BLaER1 treated with 17β-estradiol and CSF1 and Interleukin-3, amounts not matched to agents 10 nM and 100 nM (cell line): ENCODE results near the gene MRPL21.

ENCODE experiments used
- H3K27ac ChIP-seq, 11 experiments: shearing (Covaris generic); formaldehyde crosslinking; 2 replicates each; pipeline ENCODE4 v1.8.1; 2022
- H3K27me3 ChIP-seq, 11 experiments: shearing (Covaris generic); formaldehyde crosslinking; 2 replicates each; pipeline ENCODE4 v1.8.1; 2022
- H3K36me3 ChIP-seq, 11 experiments: shearing (Covaris generic); formaldehyde crosslinking; 2 replicates each; pipeline ENCODE4 v1.8.1; 2022
- H3K4me1 ChIP-seq, 10 experiments: shearing (Covaris generic); formaldehyde crosslinking; 2 replicates each; pipeline ENCODE4 v1.8.1; 2022
- H3K4me2 ChIP-seq, 11 experiments: shearing (Covaris generic); formaldehyde crosslinking; 2 replicates each; pipeline ENCODE4 v1.8.1; 2022
- H3K4me3 ChIP-seq, 10 experiments: shearing (Covaris generic); formaldehyde crosslinking; 2 replicates each; pipeline ENCODE4 v1.8.1; 2022
- H3K9ac ChIP-seq, 11 experiments: shearing (Covaris generic); formaldehyde crosslinking; 2 replicates each; pipeline ENCODE4 v1.8.1; 2022
- H3K9me3 ChIP-seq, 11 experiments: shearing (Covaris generic); formaldehyde crosslinking; replicated peaks in 1 of 11; 2 replicates each; pipeline ENCODE4 v1.8.1; 2022
- H4K20me1 ChIP-seq, 11 experiments: shearing (Covaris generic); formaldehyde crosslinking; 2 replicates each; pipeline ENCODE4 v1.8.1; 2022
- Cebpa-rat ChIP-seq, 11 experiments: shearing (Covaris generic); IDR thresholded peaks; 2 replicates each; pipeline ENCODE4 v1.8.1; 2022

The MRPL21 gene

DNA sequence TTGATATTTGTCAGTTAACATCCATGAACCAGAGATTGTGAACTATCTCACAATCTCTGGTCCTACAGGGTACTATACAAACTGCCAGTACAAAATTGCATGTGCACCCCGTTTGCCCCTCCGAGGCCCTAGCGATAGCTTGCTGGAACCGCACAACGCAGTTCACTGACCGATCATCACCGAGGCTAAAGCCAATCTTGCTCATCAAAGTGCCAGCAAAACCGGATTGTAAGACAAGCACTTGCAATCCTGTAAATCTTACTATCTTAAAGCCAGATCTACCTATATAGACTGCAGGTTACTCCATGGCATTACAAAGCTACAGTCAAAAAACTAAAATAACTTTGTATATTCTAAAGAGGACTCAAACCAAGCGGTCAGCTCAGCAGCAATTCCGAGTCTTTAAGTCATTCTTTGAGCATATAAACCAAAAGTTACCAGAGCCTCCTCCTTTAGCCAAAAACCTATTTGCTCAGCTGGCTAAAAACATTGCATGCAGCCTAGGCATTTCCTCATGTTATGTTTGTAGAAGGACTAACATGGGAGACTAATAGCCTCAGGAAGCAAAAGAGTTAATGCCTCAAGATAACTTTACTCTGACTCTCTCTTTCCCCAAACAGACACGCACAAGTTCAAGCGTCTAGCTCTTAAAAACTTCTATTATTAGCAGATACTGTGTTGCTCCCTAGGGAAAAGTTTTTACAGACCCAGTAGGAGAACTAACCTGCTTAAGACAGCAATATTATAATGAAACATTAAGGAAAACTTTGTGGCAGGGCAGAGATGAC, 31.2 kb downstream of the MRPL21 start:
- Histone ChIP-seq H3K4me1 (peaks cover 33 to 85% (median 66%) of the 10 kb centered on the region in 10 experiments), H4K20me1 (peaks cover 0 to 13% (median 0%) of the 10 kb centered on the region in 11 experiments; a peak in 1 of 22 replicates), H3K4me3 (no peak overlapping the region), H3K9ac (peak overlapping the region in 2 of 11 experiments; percentile 21 to 29; a peak in 2 of 22 replicates), H3K36me3 (peaks cover 0 to 5% (median 0%) of the 10 kb centered on the region in 11 experiments; a peak in 1 of 22 replicates), H3K27ac (no peak overlapping the region), H3K27me3 (peaks cover 0 to 34% (median 22%) of the 10 kb centered on the region in 11 experiments; a peak in 15 of 22 replicates), H3K4me2 (peak overlapping the region in 10 of 11 experiments; percentile 1 to 88 (median 60); a peak in 18 of 22 replicates), H3K9me3 (peaks cover under 1 to 20% (median 12%) of the 10 kb centered on the region in 11 experiments; a peak in 18 of 22 replicates)
- no peak for TF ChIP-seq Cebpa-rat (IDR thresholded peaks at IDR 0.05)

DNA sequence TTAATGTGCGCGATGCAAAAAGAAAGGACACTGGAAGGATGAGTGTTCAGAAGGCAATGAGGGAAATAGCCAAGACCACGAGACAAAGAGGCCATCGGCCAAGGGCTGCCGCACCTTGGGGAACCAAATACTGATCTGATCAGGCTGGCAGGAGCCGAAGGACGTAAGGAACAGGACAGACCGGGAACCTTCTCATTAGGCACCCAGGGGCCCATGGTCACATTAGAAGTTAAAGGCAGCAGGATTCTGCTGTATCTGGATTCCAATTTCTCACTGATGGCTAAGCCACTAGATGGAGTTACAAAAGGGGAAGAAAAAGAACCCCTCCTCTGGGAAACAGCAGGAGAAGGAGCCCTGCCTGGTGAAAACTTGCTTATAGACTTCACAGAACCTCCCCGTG, 33.2 kb downstream of the MRPL21 start:
- no peak for TF ChIP-seq Cebpa-rat (IDR thresholded peaks at IDR 0.05)

DNA sequence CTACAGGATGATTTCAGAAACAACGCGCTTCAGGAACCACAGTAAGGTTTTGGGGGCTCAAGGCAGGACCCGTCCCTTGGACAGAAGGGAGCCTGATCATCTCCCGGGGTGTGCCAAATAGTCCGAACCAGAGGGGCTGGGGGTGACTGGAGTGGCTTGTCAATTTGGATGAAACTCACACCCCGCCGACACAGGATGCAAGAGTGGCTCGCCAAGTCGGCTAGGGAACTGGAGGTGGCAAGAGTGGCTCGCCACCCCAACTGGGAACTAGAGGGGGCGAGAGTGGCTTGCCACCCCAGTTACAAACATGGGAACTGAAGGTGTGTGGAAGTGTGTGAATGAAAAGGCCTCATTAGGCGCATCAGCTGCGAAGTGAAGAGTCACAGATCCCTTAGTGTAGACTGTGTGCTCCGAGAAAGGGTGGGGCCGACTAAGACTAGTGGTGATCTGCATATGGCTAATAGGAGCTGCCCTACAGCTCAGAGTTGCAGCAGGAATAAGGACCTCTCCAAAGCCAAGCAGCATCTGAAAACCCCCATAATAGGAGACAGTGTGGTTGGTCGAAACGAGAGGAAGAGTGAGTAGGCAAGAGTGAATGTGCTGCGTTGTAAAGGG, 35.3 kb downstream of the MRPL21 start:
- Histone ChIP-seq H3K27me3 (peaks cover 0 to 34% (median 22%) of the 10 kb centered on the region in 11 experiments; a peak in 15 of 22 replicates), H3K27ac (no peak overlapping the region), H3K36me3 (peaks cover 0 to 7% (median 5%) of the 10 kb centered on the region in 11 experiments; a peak in 4 of 22 replicates), H3K9me3 (peaks cover 11 to 16% (median 12%) of the 10 kb centered on the region in 11 experiments), H3K4me3 (no peak overlapping the region), H3K9ac (no peak overlapping the region), H4K20me1 (peaks cover 0 to 13% (median 0%) of the 10 kb centered on the region in 11 experiments; a peak in 2 of 22 replicates), H3K4me2 (peak overlapping the region in 3 of 11 experiments; percentile 83 to 90 (median 90); a peak in 3 of 22 replicates), H3K4me1 (peaks cover 25 to 60% (median 47%) of the 10 kb centered on the region in 10 experiments)
- TF ChIP-seq Cebpa-rat (IDR thresholded peaks at IDR 0.05), result no peak

More for the DNA sequence above, 33.2 kb downstream of the MRPL21 start:
- Histone ChIP-seq H3K4me2 (peak overlapping the region; percentile 71 to 91 (median 84)), H3K4me1 (peaks cover 29 to 81% (median 64%) of the 10 kb centered on the region in 10 experiments), H3K27me3 (peaks cover 0 to 34% (median 22%) of the 10 kb centered on the region in 11 experiments; a peak in 15 of 22 replicates), H3K27ac (no peak overlapping the region), H3K9me3 (peaks cover 0 to 1% (median 0%) of the 10 kb centered on the region in 11 experiments; a peak in 2 of 22 replicates), H3K9ac (peak overlapping the region in 8 of 11 experiments; percentile 11 to 51 (median 32); a peak in 5 of 22 replicates), H4K20me1 (peaks cover 0 to 13% (median 0%) of the 10 kb centered on the region in 11 experiments; a peak in 2 of 22 replicates), H3K4me3 (peak overlapping the region in 9 of 10 experiments; percentile 28 to 66 (median 47); a peak in 13 of 20 replicates), H3K36me3 (no peaks in the 10 kb centered on the region)

DNA sequence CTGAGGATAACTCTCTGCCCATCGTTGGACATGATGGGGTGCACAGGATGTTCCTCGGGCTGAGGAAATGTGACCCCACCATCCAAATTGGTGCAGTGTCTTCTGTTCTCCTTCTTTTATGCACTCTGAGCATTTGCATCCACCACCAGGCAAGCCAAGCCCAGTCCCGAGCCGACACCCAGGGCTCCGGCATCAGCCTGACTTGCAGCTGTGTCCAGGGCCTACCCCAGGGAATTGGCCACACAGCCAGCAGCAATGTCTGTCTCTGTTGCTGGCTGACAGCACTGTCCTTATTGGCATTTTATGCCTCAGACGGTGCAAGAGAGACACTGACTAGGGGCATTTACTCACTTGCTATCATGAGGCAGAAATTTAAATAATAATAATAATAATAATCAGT, 36.6 kb downstream of the MRPL21 start:
- H3K9me3 ChIP-seq, result peaks cover 17 to 28% (median 24%) of the 10 kb centered on the region in 11 experiments
- peaks cover 18 to 48% (median 34%) of the 10 kb centered on the region in 10 experiments for H3K4me1 ChIP-seq
- TF ChIP-seq Cebpa-rat (IDR thresholded peaks at IDR 0.05), result no peak
- H3K27me3 ChIP-seq, result peaks cover 0 to 34% (median 22%) of the 10 kb centered on the region in 11 experiments; a peak in 15 of 22 replicates
- peaks cover 0 to 13% (median 0%) of the 10 kb centered on the region in 11 experiments; a peak in 2 of 22 replicates for H4K20me1 ChIP-seq
- H3K36me3 ChIP-seq, result peaks cover 0 to 7% (median 5%) of the 10 kb centered on the region in 11 experiments; a peak in 4 of 22 replicates
- no peak overlapping the region for H3K27ac ChIP-seq
- peak overlapping the region in 8 of 11 experiments; percentile 39 to 73 (median 53); a peak in 14 of 22 replicates for H3K4me2 ChIP-seq
- no peak overlapping the region for H3K4me3 ChIP-seq
- H3K9ac ChIP-seq, result no peak overlapping the region

DNA sequence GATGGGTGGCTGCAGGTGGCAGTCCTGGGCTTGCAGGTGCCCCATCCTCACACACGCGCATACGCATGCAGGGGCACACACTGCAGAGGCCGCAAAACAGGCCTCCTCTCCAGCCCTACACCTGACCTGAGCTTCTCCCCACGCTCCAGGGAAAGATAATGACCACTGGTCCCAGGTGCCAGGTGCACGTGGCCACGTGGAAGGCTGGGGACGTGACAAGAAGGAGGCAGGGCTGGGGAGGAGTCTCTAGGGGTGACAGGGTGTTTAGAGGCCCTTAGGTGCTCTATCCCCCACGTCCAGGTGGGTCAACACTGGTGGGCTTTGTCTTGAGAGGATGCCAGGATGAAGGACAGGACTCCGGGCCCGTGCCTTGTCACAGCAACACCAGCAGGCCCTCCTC, 38.4 kb downstream of the MRPL21 start:
- peaks cover 11 to 32% (median 22%) of the 10 kb centered on the region in 10 experiments for H3K4me1 ChIP-seq
- no peak overlapping the region for H3K4me3 ChIP-seq

DNA sequence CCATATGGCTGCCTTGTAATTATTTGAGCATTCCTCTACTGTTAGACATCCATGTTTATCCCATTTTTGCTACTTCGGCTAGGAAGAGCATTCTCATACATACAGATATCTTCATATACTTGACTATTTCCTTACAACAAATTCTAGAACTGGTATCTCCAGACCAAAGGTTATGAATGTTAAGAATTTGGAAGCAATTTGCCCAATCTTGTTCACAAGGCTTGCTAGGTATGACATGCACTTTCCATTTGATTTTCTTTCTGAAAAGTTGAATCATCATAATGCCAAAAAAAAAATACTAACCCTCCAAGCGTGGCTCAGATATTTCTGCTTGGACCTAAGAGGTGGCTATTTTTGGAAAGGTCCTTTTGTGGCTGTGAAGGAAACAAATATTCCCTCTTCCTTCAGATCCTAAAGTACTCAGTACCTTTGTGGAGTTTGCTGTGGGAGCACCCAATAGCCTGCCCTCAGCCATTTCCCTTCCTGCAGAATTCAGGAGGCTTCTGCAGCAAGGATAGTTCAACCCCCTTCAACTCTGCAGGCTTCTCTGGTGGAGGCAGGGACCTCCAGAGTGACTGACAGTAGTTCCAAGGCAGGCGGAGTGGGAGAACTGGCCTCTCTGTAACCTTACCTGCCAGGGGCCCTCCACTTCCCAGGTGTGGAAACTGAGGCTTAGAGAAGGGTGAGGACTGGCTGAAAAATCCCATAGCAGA, 39.9 kb downstream of the MRPL21 start:
- no peak overlapping the region for H3K4me2 ChIP-seq
- no peak for TF ChIP-seq Cebpa-rat (IDR thresholded peaks at IDR 0.05)
- H4K20me1 ChIP-seq, result peaks cover 0 to under 1% (median 0%) of the 10 kb centered on the region in 11 experiments; a peak in 1 of 22 replicates
- peaks cover 23 to 54% (median 36%) of the 10 kb centered on the region in 11 experiments for H3K9me3 ChIP-seq
- H3K27me3 ChIP-seq, result peaks cover 0 to 5% (median under 1%) of the 10 kb centered on the region in 11 experiments; a peak in 8 of 22 replicates
- H3K4me3 ChIP-seq, result no peak overlapping the region
- peaks cover 0 to 17% (median 9%) of the 10 kb centered on the region in 10 experiments; a peak in 13 of 20 replicates for H3K4me1 ChIP-seq
- no peak overlapping the region for H3K9ac ChIP-seq
- peaks cover 0 to 7% (median 5%) of the 10 kb centered on the region in 11 experiments; a peak in 4 of 22 replicates for H3K36me3 ChIP-seq
- no peak overlapping the region for H3K27ac ChIP-seq

More for the DNA sequence above, 38.4 kb downstream of the MRPL21 start:
- Histone ChIP-seq H3K4me2 (no peak overlapping the region), H3K36me3 (peaks cover 0 to 7% (median 5%) of the 10 kb centered on the region in 11 experiments; a peak in 4 of 22 replicates), H4K20me1 (peaks cover 0 to 13% (median 0%) of the 10 kb centered on the region in 11 experiments; a peak in 2 of 22 replicates), H3K9ac (no peak overlapping the region), H3K27me3 (peaks cover 0 to 19% (median 15%) of the 10 kb centered on the region in 11 experiments; a peak in 15 of 22 replicates), H3K27ac (no peak overlapping the region), H3K9me3 (peaks cover 23 to 40% (median 24%) of the 10 kb centered on the region in 11 experiments)
- TF ChIP-seq Cebpa-rat (IDR thresholded peaks at IDR 0.05), result no peak

DNA sequence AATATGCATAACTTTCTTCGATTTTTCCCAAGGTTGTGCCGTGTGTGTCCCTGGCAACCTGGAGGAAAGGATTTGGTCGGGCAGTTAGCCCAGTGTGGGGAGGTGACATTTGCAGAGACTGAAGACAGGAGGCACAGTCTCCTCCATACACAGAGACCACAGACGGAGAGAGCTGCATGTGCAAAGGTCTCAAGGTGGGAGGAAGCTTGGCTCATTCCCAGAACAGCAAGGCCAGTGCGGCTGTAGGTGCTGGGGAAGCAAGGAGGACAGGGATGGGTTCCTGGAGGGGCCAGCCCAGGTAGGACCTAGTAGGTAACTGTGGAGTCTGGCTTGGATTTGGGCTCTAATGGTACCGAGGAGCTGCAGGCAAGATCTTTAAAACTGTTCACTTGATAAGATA, 41.2 kb downstream of the MRPL21 start:
- Histone ChIP-seq H4K20me1 (no peaks in the 10 kb centered on the region; a peak in 1 of 22 replicates), H3K27me3 (peaks cover 0 to 8% (median 3%) of the 10 kb centered on the region in 11 experiments; a peak in 12 of 22 replicates), H3K4me2 (no peak overlapping the region), H3K9ac (no peak overlapping the region), H3K36me3 (peaks cover 0 to 7% (median 5%) of the 10 kb centered on the region in 11 experiments; a peak in 4 of 22 replicates), H3K27ac (no peak overlapping the region), H3K4me1 (peaks cover 0 to 11% (median 9%) of the 10 kb centered on the region in 10 experiments; a peak in 13 of 20 replicates), H3K9me3 (peaks cover 23 to 54% (median 36%) of the 10 kb centered on the region in 11 experiments), H3K4me3 (no peak overlapping the region)
- TF ChIP-seq Cebpa-rat (IDR thresholded peaks at IDR 0.05), result no peak
